Hippocampal formation (tissue), 2 donors: ENCODE results near the gene BBS1.
"Not testable (repeated sequence)": the region's sequence is repeated elsewhere in the genome, so short reads cannot be mapped to it uniquely, and the experiment has no call there.

Source experiments
- DNase-seq, 2 donors: peaks; one replicate each; lab custom pipeline; 2025; lab: John Stamatoyannopoulos, UW

BBS1 gene

GRCh38 chr11:66524304-66525040, 14.0 kb downstream of the BBS1 start:
- no peak for DNase-seq

DNA sequence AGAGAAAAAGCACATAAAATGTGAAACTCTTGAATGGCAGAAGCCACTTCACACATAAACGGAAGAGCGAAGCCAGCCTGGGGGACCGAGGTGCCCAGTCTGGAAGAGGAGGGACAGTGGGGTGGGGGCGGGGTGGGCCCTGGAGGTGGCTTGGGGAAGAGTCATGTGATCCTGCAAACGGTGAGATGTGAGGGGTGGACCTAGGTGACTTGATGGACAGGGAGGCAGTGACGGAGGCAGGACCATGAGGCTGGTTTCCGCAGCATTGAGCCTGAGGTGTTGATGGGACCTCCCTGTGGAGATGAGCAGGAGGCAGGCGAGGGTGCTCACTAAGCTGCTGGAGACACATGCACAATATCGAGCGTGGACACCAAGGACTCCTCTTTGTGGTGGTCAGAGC, 18.6 kb downstream of the BBS1 start:
- DNase-seq, result no peak

GRCh38 chr11:66529655-66530054, 19.2 kb downstream of the BBS1 start:
- no peak for DNase-seq

- no peak for DNase-seq
These were observed 20.7 kb downstream of the BBS1 start for GRCh38 chr11:66530927-66531709.

DNA sequence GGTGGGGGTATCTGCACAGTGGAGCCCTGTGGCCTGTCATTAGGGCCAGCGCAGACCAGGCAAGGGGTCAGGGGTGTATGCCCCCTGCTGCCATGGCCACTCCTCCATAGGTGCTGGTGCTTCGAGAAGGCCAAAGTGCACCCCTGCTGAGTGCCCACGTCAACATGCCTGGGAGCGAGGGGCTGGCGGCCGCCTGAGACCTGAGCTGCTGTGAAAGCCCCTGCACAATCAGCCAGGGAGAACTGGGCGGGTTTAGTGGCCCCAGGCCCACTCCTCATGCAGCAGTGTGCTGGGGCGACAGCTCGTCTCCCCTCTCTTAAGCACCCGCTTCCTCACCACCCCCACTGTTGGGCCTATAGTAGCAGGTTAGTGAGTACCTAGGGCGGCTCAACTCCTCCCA, 21.4 kb downstream of the BBS1 start:
- no peak for DNase-seq

GRCh38 chr11:66532784-66533183, 22.3 kb downstream of the BBS1 start:
- DNase-seq, result no peak

DNA sequence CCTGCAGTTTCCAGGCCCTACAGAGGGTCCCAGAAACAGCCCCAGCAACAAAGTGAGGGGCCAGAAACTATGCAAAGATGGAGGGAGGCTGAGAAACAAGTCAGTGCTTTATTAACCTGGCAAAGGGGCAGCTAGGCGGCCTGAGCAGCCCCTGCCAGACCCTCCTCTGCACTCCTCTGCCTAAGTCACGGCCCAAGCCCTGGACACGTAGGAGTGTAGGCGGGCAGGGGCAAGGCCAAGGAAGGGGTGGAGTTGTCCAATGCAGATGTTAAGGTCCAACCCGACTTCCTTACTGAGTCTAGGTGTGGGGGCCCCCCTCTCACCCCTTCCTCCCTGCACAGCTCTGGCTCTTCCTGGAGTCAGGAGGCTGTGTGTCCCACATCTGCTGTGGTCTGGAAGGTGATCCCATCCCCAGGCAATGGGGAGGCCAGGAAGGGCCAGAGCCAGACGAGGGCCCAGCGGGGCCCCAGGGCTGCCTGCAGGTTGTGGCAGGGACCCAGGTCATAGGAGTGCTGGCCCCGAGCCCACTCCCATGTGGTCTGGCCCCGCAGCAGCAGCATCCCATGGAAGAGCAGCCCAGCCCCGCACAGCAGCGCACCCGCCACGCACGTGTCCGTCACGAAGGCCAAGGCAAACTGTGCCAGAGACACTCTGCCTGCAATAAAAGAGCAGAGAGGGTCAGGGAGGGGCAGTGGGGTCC, 28.9 kb downstream of the BBS1 start:
- DNase-seq, result no peak

DNA sequence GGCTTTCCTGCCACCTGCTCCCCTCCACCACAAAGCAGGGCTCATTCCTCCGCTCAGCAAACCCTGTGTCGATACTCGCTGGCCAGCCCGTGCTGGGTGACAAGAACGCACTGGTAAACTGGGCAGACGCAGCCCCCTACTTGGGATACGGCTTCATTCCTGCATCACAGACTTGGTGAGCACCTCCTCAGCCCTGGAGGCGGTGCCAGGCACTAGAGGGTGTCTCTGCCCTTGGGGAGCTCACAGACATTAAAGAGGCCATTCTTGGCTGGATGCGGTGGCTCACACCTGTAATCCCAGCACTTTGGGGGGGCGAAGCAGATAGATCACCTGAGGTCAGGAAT, 29.4 kb downstream of the BBS1 start:
- DNase-seq, result no peak

DNA sequence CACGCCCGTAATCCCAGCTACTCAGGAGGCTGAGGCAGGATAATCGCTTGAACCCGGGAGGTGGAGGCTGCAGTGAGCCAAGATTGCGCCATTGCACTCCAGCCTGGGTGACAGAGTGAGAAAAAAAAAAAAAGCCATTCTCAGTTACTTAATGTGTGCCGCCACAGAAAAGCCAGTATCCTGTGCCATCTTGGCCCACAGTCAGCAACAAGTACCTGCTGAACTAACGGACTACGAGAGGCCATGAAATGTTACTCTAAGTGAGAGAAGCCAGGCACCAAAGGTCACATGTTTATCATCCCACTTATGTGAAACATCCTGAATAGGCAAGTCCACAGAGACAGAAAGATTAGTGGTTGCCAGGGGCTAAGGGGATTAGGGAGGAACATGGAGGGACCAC, 30.2 kb downstream of the BBS1 start:
- not testable (repeated sequence) for DNase-seq

DNA sequence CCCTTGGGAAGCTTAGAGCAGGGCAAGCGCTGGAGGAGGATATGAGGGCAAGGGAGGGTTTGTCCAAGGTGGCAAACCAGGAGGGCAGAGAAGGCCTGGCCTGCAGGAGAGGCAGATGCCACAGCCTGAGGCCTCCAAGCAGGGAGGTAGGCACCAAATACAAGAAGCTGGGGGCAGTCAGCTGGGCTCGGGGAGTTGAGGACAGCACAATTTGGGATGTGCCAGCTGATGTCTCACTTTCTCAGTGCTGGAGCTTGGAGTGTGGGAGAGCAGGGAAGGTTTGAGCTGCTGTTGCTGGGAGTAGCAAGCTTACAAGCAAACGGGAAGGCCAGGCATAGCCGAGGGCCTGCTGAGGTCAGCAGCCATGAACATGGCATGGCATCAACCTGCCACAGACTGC, 31.5 kb downstream of the BBS1 start:
- DNase-seq, result no peak

DNA sequence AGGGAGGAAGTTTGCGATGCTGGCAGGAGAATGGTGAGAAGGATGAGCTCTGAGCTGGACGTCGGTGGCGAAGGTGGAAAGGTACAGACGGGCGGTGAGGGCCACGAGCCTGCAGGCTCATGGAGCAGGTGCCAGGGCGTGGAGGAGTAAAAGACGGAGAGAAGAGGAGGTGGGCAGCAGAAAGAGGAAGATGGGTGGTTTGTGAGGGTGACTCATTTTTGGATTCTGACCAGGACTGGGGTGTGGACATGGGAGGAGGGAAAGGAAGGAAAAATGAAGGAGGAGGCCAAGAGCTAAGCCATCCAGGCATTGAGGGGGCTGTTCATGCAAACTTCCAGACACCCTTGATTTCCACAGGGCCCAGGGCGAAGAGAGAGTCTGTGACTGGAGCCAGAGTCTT, 31.9 kb downstream of the BBS1 start:
- DNase-seq, result no peak

DNA sequence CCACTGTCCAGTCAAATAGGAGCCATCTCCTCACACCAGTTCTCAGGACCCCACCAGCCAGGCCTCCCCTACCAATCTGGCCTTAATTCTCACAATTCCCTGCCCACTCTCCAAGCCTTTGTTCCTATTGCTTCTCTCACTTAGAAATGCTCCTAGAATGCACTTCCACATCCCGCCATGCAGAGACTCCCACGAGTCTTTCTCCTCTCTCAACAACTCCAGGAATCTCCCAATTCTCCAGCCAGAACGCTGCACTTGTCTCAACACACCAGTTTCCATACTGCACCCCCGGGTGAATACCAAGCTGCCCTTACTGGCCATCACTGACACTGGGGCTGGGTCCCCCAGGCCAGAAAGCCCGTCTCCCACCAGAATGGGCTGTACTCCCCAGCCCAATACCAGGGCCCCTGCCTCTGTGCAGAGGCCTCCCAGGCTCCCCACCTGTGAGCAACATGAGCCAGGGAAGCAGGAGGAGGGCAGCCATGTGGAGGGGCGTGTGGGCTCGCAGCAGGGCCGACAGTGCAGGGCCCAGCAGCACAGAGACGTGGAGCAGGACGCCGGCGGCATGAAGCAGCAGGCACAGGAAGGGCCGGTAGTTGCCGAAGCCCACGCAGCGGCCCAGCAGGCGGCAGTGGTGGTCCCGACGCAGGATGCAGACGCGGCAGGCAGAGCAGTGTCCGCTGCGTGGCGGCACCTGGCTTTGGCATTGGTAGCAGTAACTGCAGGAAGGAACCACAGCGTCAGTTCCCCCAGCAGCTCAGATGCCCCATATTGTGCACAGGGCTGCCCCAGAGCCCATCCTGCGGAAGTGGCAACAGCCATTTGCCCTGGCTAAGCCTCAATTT, 33.0 kb downstream of the BBS1 start:
- peak in 1 of 2 donors; percentile 12 for DNase-seq

DNA sequence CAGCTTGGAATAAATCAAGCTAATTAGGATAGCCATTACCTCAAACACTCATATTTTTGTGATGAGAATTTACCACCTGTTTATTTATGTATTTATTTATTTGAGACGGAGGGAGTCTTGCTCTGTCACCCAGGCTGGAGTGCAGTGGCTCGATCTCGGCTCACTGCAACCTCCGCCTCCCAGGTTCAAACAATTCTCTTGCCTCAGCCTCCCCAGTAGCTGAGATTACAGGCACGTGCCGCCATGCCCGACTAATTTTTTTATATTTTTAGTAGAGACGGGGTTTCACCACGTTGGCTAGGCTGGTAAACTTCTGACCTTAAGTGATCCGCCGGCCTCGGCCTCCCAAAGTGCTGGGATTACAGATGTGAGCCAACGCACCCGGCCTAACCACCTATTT, 34.5 kb downstream of the BBS1 start:
- DNase-seq, result not testable (repeated sequence)

- DNase-seq, result peak; percentile 96
These were observed 35.4 kb downstream of the BBS1 start, which contains the start of gene ZDHHC24 for GRCh38 chr11:66545701-66546367. Gene ZDHHC24 (minus strand): TSS chr11:66546048. CDS start chr11:66546003, 45 bp downstream.

- no peak for DNase-seq
These were observed 36.0 kb downstream of the BBS1 start, which contains the start of gene ACTN3 for GRCh38 chr11:66546368-66546965. Gene ACTN3 (plus strand): TSS chr11:66546903. CDS start chr11:66546938, 35 bp downstream.

DNA sequence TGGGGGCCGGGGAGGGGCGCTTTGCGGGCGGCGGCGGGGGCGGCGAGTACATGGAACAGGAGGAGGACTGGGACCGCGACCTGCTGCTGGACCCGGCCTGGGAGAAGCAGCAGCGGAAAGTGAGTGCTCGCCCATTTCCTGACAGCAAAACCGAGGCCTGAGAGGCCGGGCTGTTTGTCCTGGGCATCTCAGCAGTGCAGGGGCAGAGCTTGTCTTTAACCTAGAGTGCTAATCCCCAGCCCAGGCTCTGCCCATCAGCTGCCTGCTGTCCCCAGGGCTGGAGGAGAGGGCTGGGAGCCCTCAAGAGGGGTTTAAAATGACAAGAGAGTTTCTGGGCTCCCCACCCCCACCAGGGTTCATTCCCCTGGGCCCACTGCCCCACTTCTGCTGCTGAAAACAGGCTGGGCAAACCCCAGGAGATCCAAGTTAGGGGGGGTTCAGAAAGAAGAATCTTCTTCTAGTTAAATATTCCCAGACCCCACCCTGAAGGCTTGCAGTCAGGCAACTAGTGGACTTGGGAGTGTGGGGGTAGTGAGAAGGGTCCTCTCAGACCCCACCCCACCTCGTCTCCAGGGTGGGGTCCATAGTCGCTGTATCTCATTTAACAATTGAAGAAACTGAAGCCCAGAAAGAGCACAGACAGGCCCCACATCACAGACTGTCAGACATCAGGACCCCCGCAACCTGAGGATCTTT, 36.7 kb downstream of the BBS1 start:
- no peak for DNase-seq

DNA sequence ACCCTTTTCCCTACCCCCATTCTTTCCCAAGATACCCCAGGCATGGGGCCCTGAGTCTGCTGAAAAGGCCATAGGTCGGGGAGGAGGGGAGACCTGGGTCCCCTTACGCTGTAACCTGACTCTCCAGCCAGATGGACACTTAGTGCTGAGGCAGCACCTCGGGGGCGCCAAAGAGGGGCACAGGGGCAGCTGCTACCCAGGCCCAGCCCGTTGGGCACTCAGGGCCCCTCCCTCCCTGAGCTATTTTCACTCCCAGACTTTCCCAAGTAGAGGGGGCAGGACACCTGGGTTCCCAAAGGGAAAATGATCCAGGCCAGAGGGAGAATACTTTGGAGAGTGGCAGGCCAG, 37.2 kb downstream of the BBS1 start:
- DNase-seq, result no peak

GRCh38 chr11:66548041-66548440, 37.6 kb downstream of the BBS1 start:
- no peak for DNase-seq

- DNase-seq, result no peak
These were observed 38.6 kb downstream of the BBS1 start for GRCh38 chr11:66548774-66549630.
